Measurements from ENCODE around the gene RANBP17.

- TF ChIP-seq CTCF (IDR thresholded peaks at IDR 0.05) (no peak), EZH2phosphoT487 (IDR thresholded peaks at IDR 0.05) (no peak), EZH2 (IDR thresholded peaks at IDR 0.05) (peak; percentile 15)
Measured at GRCh38 chr5:171337210-171337569, 475.4 kb downstream of the RANBP17 start.
